ENCODE data around the gene ARHGAP15.

The ARHGAP15 gene

GRCh38 chr2:143146366-143146765 is 17.1 kb downstream of the ARHGAP15 start:
- FAIRE-seq: no peak

DNA sequence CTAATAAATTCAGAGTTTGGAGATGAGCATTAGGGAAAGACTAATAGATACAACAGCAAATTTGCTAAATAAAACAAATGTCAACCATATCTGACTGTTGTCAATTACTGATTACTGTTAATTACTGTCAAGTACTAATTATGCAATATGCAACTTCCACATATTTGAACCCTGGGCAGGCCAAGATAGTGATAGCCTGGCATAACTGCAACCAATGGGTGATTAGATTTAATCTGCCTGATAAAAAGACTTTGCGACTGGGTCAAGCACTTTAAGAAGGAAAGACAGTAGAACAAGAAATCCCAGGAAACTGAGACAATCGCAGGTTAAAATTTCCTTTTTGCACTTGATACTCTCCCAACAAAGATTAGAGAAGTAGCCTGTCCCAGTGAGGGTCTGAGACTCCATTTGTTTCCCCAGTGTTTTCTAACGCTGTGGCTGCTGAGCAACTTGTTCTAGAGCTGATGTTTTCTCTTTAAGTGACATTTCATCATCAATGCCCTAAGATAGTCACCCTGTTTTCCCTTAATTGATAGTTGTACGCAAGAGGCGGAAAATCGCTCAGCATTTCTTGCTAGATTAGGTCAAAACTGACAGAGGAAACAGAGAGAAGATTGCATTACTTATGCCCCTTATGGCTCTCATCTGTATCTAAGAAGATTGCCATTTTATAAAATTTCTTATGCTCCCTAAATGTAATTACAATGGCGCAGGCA is 17.8 kb downstream of the ARHGAP15 start:
- FAIRE-seq: no peak

DNA sequence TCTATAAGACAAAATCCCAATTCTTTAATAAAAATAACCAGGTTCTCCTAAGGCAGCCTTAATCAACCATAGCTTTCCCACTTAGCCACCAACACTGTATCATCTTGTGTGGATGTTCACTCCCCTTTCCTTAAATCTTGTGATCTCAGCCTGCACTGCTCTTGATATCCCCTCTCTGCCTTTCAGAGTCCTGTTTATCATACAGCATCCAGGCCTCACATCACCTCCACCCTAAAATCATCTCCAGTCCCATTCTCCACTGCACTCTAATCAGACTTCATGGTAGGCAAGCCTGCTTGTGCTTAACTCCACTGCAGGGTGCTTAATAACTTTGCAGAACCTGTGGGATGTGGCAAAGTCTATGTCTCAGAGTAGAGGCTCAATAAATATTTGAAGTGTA is 18.8 kb downstream of the ARHGAP15 start:
- FAIRE-seq: no peak

GRCh38 chr2:143148757-143149156 is 19.5 kb downstream of the ARHGAP15 start:
- no peak for FAIRE-seq

DNA sequence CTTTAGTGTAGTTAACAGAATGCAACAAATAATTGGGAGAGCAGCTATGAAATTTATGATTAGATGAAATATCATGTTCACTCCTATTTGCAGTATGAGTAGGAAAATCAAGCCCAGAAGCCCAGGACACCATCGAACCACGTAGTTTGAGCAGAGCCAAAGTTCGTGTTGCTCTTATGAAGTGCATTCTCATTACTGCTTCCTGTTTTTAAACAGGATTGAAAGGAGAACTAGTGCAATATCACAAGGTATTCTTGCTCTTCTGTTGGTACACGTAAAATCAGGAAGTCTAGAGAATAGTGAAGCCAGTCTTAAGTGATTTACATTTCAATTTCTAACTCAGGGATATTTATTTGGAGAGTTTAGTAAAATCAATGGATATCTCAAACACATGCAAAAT is 21.1 kb downstream of the ARHGAP15 start:
- FAIRE-seq: no peak

GRCh38 chr2:143151111-143151752 is 22.0 kb downstream of the ARHGAP15 start:
- FAIRE-seq: no peak

GRCh38 chr2:143152219-143152618 is 23.0 kb downstream of the ARHGAP15 start:
- FAIRE-seq: no peak

DNA sequence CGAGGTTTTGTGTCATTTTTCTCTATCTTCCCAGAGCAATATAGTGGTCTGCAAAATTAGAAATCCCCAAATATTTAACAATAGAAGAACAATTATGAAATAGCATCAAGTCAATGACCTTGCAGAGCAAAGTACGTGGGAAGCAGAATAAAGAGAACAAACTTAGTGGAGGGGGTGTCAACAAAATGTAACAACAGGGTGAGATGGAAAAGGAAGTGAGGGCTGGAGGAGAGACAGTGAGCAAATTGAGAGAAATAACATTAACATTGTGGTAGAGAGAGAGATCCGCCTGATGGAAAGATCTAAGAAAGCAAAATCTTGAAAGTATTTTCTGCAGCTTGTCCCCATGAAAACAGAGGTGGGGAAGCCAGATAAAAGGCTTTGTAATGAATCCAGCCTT is 23.4 kb downstream of the ARHGAP15 start:
- FAIRE-seq: no peak

GRCh38 chr2:143155661-143156060 is 26.4 kb downstream of the ARHGAP15 start:
- no peak for FAIRE-seq

DNA sequence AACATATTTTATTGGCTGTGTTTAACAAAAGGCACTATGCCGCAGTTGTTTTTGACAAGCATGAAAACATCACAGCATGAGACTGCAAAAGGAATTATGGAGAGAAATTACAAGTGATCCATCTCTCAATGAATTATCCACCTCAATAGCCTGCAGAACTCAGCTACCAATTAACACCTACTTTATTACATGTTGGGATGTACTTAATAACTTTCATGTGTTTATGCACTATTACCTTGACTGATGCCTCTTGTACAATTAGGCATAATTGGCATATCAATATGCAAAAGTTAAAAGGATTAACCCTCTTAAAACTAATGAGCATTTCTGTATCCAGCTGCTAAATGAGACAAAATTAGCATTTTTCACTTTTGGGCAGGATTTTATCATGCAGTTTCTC is 27.8 kb downstream of the ARHGAP15 start:
- no peak for FAIRE-seq

- FAIRE-seq: no peak
These were observed 28.2 kb downstream of the ARHGAP15 start for GRCh38 chr2:143157418-143157817.

DNA sequence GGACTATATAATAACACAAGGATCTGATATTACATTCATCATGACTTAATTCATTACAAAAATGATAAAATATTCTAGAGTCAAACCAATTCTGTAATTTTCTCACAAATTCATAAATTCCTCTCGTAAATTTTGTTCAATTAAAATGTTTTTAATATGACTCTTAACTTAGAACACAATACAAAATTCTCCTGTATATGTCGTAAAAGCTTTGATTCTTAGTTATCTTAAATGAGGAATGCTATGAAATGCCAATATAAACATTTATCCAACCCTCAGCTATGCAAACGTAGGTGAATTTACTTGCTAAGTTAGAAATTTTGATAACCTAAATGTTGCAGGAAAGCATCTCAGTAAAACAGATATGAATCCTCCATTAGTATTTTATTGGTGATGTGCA is 28.9 kb downstream of the ARHGAP15 start:
- no peak for FAIRE-seq

DNA sequence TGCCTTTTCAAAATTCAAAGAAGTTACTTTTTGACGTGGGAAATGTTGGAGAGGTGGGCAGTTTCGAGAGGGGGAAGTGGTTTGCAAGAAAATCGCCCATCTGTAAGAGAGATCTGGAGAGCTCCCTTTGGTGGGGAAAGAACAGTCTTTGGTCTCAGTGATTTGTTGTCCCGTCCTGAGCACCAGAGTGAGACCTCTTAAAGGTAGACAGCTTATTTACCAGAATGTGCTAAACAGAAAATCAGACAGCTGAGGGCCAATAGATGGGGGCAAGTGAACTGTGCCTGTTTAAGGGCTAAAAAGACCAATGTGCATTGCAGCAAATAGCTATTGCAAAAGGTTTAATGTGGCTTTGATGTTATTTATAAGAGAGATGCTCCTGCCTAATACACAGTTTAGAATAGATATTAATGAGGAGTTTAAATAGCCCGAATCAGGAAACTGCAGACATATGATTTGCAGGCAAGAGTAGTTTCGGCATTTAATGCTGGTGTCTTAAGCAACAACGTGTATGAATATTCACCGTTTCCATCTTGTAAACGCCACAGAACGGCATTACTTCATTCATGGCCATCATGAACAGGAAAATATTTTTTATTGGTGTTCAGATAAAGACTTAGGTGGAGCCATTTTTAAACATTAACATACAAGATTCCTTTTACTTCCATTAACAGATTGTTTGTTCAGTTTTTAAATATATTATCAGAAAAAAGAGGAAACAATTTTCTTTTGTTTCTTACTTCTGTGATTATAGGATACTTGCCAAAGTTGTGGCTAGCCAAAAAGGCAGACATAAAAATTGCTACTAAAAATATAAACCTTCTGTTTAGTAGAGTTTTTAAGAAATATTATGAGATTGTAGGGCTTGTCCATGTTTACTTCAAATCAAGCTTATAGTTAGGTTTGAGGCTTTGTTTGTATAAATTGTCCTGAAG is 29.6 kb downstream of the ARHGAP15 start:
- no peak for FAIRE-seq

DNA sequence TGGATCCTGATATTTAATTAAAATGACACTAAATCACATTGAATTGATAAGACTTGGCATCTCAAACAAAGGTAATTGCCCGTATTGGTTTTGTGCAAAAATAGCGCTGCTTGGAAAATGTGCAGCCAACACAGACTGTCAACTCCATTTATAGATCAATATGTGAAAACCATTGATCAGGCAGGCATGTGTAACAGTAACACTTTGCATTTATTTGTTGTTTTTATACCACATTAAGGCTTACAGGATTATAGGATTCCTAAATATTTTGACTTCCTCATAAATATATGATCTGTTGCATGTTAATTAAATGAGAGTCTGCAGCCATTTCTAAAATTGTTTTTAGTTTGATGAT is 30.2 kb downstream of the ARHGAP15 start:
- no peak for FAIRE-seq

DNA sequence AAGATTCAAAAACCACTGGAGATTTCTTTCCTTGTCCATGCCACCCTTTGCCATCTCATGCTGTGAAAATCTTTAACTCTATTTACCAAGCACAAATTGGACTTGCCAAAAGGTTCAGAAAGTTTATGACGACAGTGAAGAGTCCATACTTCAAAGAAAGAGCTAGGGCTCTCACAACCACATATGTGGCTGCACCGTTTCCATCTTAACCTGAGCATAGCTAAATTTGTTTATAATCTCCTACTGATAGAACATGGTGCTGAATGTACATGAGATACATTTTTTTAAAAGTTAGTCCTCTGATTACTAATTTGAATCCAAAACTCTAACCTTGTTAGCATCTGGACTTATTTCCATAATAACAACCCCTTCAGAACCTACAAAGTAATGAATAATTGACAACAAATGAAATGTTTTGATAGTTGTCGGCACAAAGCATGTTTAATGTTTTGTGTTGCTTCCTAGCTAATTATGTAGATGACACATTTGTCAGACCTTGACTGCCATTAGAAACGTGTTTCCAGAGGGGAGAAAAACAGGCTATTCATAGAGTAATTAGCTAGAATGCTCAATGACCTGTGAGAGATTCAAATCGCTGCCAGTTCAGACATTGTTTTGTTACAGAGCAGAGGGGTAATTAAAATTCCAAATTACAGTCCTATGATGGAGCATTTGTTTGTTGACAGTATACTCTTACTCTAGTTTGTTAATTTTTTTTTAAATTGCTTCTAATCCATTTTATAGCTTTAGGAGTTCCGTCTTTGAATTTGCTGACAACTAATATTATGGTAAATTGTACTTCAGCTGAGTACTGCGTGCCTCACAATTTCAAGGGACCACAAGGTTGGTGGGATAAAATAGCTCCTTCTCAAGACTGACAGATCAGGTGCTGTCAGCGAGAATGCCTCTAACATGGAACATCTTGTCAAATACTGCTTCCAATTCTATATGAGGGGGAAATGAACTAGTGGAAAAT is 31.8 kb downstream of the ARHGAP15 start:
- no peak for FAIRE-seq

GRCh38 chr2:143162123-143162837 is 33.1 kb downstream of the ARHGAP15 start:
- FAIRE-seq: no peak

DNA sequence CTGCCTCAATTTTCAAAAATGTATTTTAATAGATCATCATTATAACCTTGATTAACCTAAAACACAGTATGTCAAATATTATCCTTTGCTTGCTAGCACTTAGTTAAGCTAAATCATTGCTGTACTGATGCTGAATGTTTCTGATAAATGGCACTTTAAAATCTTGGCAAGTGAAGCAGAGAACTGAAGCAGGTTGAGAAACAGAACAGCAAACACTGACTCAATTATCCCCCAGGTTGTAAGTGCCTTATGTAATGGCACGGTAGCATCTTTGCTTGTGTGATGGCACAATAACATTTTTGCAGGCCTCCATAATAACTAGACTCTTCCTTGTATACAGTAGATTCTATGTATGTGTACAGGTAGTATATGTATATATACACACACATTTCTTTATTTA is 33.8 kb downstream of the ARHGAP15 start:
- no peak for FAIRE-seq

DNA sequence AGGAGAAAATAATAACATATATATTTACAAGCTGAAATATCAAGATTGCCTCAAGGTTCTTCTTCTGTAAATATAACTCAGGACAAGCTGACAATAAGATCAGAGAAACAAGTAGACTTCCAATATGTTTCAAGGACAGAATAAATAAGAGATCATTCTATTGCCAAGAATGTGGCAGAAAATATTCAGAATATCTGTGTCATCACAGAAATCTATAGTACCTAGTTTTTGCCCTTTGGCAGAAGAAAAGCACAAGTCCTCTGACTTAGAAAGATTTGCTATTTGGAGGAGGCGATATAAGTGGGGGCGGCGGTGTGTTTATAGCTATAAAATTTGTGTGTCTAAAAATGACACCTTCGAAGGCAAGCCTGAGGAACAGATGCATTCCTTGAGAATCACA is 34.3 kb downstream of the ARHGAP15 start:
- FAIRE-seq: no peak

GRCh38 chr2:143165291-143165690 is 36.1 kb downstream of the ARHGAP15 start:
- FAIRE-seq: no peak

DNA sequence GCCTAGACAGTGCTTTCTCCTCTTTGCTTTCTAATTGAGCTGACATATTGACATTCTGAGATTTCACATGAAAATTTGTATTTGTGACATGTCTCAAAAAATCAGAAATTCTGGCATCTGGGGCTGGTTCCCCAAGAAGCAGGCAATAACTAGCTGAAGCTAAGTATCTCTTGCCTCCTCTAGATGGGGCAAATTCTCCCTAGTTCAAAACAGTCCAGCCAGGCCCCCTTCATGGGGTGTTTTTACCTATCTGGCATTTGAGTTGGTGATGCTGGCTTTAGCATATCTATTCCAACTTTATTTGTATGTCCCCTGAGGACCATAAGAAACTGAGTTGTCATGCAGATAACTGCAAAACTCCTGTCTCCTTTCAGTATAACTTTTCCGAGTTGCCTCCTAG is 39.9 kb downstream of the ARHGAP15 start:
- FAIRE-seq: no peak

GRCh38 chr2:143171817-143172216 is 42.6 kb downstream of the ARHGAP15 start:
- no peak for FAIRE-seq

GRCh38 chr2:143175438-143175837 is 46.2 kb downstream of the ARHGAP15 start:
- no peak for FAIRE-seq
